ENCODE results near the gene KIF1B. TPM values are rescaled to one million over a fixed set of nuclear protein-coding genes. Genes with fewer than 3 reads are reported as not detected.

The KIF1B gene
- total RNA-seq, 3 donors from 2014 or later = 35.6 to 62.2 (median 48.0) TPM

DNA sequence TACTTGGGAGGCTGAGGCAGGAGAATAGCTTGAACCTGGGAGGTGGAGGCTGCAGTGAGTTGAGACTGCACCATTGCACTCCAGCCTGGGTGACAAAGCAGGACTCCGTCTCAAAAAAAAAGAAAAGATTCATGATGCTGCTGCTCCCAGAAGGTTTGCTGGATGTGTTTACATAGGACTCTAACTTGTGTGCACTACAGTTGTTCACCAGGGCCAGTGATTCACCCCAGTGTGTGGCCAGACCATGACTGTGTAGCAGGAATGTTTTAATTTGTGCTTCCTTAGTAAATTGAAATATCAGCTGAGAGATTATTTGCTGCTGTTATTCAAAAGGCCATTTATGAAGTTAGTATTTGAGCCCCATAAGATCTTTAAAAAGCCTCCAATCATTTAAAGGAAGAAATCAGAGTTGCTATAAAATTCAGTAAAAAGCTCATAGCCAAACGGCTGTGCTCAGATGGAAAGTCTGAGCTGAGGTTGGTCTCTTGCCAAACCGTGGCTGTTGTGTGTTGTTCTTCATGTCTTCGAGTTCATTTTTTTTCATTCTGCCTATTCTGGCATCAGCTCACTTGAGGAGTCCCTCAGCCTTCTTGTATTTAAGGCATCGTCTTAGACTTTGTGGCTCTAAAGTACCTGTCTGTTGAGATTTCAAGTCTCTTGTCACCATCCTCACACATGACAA lies 170.4 kb downstream of the KIF1B start:
- intact Hi-C loops (cut with DNase I, micrococcal nuclease) = no loop called here
- TF ChIP-seq, protein P1, sequence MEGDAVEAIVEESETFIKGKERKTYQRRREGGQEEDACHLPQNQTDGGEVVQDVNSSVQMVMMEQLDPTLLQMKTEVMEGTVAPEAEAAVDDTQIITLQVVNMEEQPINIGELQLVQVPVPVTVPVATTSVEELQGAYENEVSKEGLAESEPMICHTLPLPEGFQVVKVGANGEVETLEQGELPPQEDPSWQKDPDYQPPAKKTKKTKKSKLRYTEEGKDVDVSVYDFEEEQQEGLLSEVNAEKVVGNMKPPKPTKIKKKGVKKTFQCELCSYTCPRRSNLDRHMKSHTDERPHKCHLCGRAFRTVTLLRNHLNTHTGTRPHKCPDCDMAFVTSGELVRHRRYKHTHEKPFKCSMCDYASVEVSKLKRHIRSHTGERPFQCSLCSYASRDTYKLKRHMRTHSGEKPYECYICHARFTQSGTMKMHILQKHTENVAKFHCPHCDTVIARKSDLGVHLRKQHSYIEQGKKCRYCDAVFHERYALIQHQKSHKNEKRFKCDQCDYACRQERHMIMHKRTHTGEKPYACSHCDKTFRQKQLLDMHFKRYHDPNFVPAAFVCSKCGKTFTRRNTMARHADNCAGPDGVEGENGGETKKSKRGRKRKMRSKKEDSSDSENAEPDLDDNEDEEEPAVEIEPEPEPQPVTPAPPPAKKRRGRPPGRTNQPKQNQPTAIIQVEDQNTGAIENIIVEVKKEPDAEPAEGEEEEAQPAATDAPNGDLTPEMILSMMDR (IDR thresholded peaks at IDR 0.05) = no peak
- DNase-seq (no peak), ATAC-seq (peak; percentile 27)
- H3K36me3 ChIP-seq (ENCODE audit: low read depth) = no peaks in the 10 kb centered on the region
- H3K9me3 ChIP-seq = no peaks in the 10 kb centered on the region
- no peak overlapping the region for H3K4me3 ChIP-seq
- H3K4me1 ChIP-seq (ENCODE audit: low read depth) = no peaks in the 10 kb centered on the region

DNA sequence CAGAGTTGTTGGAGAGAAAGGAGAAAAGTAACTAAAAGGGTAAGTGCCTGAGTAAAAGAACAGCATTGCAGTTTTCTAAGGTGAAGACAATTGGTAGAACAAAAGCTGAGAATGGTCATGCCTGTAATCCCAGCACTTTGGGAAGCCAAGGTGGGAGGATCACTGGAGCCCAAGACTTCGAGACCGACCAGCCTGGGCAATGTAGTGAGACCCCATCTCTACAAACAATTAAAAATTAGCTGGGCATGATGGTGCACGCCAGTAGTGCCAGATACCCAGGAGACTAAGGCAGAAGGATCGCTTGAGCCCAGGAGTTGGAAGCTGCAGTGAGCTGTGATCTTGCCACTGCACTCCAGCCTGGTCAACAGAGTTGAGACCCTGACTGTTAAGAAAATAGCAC lies 173.3 kb downstream of the KIF1B start:
- DNase-seq (no peak), ATAC-seq (no peak)
- H3K9me3 ChIP-seq = no peaks in the 10 kb centered on the region
- intact Hi-C loops (cut with DNase I, micrococcal nuclease) = no loop called here
- TF ChIP-seq, protein P1 (IDR thresholded peaks at IDR 0.05) = no peak
- no peaks in the 10 kb centered on the region for H3K36me3 ChIP-seq (ENCODE audit: low read depth)
- H3K4me1 ChIP-seq (ENCODE audit: low read depth) = peaks cover 14% of the 10 kb centered on the region
- no peak overlapping the region for H3K4me3 ChIP-seq

DNA sequence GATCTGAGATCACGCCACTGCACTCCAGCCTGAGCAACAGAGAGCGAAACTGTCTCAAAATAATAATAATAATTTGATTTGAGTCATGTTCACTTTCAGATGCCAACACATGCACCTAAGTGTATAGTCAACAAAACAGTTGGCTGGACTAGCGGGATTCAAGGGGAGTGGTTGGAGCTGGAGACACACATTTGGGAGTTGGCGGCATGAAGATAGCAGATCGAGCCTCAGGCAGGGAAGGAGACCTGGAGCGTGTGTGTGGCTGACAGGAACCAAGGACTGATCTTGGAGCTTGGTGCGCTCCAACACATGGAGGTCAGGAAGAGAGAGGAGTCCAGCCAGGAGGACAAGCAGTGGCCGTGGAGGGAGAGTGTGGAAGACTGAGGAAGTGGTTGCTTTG lies 173.8 kb downstream of the KIF1B start:
- ATAC-seq (no peak), DNase-seq (no peak)
- Histone ChIP-seq H3K4me1 (ENCODE audit: low read depth) (peaks cover 16% of the 10 kb centered on the region), H3K36me3 (ENCODE audit: low read depth) (no peaks in the 10 kb centered on the region), H3K9me3 (no peaks in the 10 kb centered on the region), H3K4me3 (no peak overlapping the region)
- TF ChIP-seq, protein P1 (IDR thresholded peaks at IDR 0.05) = no peak
- intact Hi-C loops (cut with DNase I, micrococcal nuclease) = no loop called here

DNA sequence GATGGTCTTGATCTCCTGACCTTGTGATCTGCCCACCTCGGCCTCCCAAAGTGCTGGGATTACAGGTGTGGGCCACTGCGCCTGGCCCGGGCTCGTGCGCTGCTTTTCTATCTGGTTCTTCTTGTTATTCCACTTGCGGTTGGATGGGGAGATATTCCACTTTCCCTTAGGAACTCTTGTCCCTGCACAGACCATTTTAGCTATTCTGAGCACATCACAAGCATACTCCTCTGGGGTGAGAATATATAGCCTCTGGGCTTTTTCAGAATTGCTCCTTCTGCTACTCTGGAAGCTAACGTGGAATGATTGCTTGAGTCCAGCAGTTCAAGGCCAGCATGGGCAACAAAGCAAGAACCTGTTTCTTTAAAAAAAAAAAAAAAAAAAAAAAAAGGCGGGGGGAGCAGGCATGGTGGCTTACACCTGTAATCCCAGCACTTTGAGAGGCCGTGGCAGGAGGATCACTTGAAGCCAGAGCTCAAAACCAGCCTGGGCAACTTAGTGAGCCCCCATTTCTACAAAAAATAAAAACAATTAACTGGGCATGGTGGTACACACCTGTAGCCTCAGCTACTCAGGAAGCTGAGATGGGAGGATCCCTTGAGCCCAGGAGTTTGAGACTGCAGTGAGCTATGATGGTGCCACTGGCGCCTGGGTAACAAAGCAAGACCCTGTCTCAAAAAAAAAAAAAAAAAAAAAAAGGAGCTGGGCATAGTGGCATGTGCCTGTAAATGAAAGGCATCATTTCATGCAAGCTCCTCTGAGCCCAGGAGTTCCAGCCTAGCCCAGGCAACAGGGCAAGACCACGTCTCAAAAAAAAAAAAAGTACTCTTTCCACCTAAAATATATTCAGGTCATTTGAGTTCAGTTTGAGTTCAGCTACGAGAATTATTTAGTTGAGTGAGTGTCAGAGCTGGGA lies 176.6 kb downstream of the KIF1B start:
- Histone ChIP-seq H3K4me1 (ENCODE audit: low read depth) (peaks cover 16% of the 10 kb centered on the region), H3K36me3 (ENCODE audit: low read depth) (no peaks in the 10 kb centered on the region), H3K9me3 (no peaks in the 10 kb centered on the region), H3K4me3 (no peak overlapping the region)
- TF ChIP-seq, protein P1 (IDR thresholded peaks at IDR 0.05) = no peak
- ATAC-seq (no peak), DNase-seq (no peak)
- intact Hi-C loops (cut with DNase I, micrococcal nuclease) = no loop called here

DNA sequence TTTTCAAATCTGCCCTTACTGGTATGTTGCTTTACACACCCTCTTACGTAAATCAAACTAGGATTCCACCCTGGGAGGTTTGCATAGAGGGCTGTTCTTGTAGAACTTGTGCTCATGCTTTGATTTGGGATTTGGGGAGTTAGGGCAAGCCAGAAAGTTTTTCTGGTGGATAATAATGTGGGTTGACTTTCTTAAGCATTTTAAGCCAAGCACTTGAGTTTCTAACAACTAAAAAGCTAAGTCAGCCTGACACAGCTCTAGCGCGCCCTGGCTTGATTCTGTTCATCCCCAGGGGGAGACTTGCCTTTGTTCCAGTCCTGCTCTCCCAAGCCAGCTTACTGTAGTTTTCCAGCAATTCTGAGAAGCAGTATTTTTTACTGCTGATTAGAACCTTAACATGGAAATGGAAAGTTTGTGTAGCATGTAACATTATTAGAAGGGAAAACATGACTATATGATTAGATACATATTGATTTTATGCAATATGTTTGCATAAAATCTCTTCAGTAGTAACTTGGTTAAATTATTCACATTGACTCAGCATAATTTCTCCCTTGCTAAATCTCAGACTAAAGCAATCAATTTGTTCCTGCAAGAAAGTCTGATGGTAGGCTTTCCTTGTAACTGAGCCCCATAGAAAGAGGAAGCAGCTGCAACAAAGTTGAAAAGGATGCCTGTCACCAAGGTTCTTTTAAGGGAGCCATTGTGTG lies 177.5 kb downstream of the KIF1B start:
- H3K36me3 ChIP-seq (ENCODE audit: low read depth) = no peaks in the 10 kb centered on the region
- DNase-seq (peak in 2 of 3 donors; percentile 23 to 55), ATAC-seq (peak; percentile 83)
- intact Hi-C loops (cut with DNase I, micrococcal nuclease) = no loop called here
- H3K4me1 ChIP-seq (ENCODE audit: low read depth) = peaks cover 16% of the 10 kb centered on the region
- H3K9me3 ChIP-seq = no peaks in the 10 kb centered on the region
- TF ChIP-seq, protein P1 (IDR thresholded peaks at IDR 0.05) = no peak
- H3K4me3 ChIP-seq = no peak overlapping the region

Data from mucosa of descending colon (tissue), 3 donors.